Astrocyte of the spinal cord (primary cell): Measurements from ENCODE around the gene TOR4A.
"Not testable (repeated sequence)": the region's sequence is repeated elsewhere in the genome, so short reads cannot be mapped to it uniquely, and the experiment has no call there.

ENCODE experiments used
- DNase-seq: peaks from one replicate; pipeline ENCODE4 v3.0.0; 2011; ENCODE audit warnings: low read depth, low spot score
- H3K4me3 ChIP-seq: 2 replicates; pipeline ENCODE4 v1.5.1; 2011; ENCODE audit warnings: low read depth, mild to moderate bottlenecking, low read length, moderate library complexity
- CTCF ChIP-seq: IDR thresholded peaks from 2 replicates; pipeline ENCODE4 v1.5.1; 2012; ENCODE audit warnings: low read depth, mild to moderate bottlenecking, low read length, inconsistent platforms
- in situ Hi-C: cut with HindIII; loops from 2 replicates; pipeline ENCODE4 v1.10.0; 2017; ENCODE audit warnings: low sequenced_read_pairs

TOR4A gene

DNA sequence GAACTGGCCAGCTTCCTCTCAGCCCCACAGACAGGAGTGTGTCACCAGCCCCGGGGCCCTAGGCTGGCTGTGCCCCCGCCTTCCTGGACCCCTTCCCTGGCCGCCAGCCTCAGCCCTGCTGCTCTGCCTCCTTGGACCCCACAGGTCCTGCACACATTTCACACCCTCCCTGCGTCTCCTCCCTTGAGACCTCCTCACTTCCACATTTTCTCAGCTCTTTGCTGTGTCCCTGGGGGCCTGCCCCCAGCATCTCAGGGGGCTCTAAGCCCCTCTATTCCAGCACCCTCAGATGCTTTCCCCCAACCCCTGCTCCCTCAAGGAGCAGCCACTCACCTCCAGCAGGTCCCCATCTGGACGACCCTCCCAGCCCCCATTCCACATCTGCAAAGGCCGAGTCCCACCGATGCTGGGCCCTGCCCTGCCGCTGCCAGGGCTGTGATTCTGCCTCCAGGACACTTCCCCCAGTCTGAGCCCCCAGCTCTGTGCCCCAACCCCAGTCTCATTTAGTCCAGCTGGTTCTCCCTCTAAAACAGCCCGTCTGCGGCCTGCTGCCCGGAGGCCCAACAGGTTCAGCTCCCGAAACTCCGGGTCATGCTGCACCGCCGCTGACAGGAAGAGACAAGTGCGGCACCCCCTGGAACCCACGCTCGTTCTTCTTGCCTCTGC is 42.6 kb upstream of the TOR4A start:
- no peak for DNase-seq
- no peak for TF ChIP-seq CTCF
- no peak overlapping the region for H3K4me3 ChIP-seq
- in situ Hi-C loops, result no loop called here

GRCh38 chr9:137235424-137236237 is 41.9 kb upstream of the TOR4A start:
- no peak overlapping the region for H3K4me3 ChIP-seq
- no peak for TF ChIP-seq CTCF
- in situ Hi-C loops, result no loop called here
- DNase-seq, result no peak

- TF ChIP-seq CTCF, result peak; percentile 100
- in situ Hi-C loops, result no loop called here
- no peak overlapping the region for H3K4me3 ChIP-seq
- DNase-seq, result peak; percentile 73
Measured at GRCh38 chr9:137236238-137236935, 41.1 kb upstream of the TOR4A start.

DNA sequence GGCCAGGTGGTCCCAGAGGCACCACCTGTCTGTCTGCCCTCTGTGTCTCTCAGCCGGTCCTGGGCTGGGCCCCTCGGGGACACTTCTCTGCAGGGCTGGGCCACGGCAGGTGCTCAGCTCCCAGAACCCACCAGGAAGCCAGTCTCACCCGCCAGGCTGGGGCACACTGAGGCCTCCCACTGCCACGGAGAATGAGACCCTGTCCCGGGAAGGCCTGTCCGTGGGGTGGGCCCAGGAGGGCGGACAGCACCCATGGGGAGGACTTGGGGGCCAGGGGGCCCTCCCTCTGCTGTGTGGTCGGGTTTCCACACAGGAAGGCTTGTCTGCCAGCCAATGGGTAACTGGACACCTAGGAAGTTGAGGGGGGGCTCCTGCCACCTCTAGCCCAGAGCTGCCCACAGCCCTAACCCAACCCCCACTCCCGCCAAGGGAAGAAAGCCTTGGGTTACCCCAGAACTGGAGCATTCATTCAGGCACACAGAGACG is 40.5 kb upstream of the TOR4A start:
- in situ Hi-C loops, result no loop called here
- H3K4me3 ChIP-seq, result no peak overlapping the region
- DNase-seq, result no peak
- no peak for TF ChIP-seq CTCF

- H3K4me3 ChIP-seq, result no peak overlapping the region
- TF ChIP-seq CTCF, result no peak
- in situ Hi-C loops, result no loop called here
- DNase-seq, result no peak
Measured at GRCh38 chr9:137237759-137238726, 39.5 kb upstream of the TOR4A start.

- in situ Hi-C loops, DNase-seq: not testable (repeated sequence)
- H3K4me3 ChIP-seq, result peak overlapping the region; percentile 50
Measured at GRCh38 chr9:137239541-137240200, 37.9 kb upstream of the TOR4A start.
